ENCODE measurements around the gene GLB1L. TPM values are rescaled to one million over a fixed set of nuclear protein-coding genes. Genes with fewer than 3 reads are reported as not detected.

The GLB1L gene
- total RNA-seq, 1 donor from 2014 or later: 3.0 TPM

GRCh38 chr2:219213026-219213415 is 32.2 kb downstream of the GLB1L start:
- Mint-ChIP-seq H3K27me3 (ENCODE audit: low read depth) (no peaks in the 10 kb centered on the region), H3K27ac (ENCODE audit: unreplicated experiment) (no peak overlapping the region), H3K9me3 (ENCODE audit: low read depth) (no peaks in the 10 kb centered on the region), H3K36me3 (ENCODE audit: low read depth) (peaks cover 17% of the 10 kb centered on the region), H3K4me3 (ENCODE audit: unreplicated experiment) (no peak overlapping the region), H3K4me1 (ENCODE audit: low read depth) (peaks cover 23% of the 10 kb centered on the region)
- TF ChIP-seq, protein P1, sequence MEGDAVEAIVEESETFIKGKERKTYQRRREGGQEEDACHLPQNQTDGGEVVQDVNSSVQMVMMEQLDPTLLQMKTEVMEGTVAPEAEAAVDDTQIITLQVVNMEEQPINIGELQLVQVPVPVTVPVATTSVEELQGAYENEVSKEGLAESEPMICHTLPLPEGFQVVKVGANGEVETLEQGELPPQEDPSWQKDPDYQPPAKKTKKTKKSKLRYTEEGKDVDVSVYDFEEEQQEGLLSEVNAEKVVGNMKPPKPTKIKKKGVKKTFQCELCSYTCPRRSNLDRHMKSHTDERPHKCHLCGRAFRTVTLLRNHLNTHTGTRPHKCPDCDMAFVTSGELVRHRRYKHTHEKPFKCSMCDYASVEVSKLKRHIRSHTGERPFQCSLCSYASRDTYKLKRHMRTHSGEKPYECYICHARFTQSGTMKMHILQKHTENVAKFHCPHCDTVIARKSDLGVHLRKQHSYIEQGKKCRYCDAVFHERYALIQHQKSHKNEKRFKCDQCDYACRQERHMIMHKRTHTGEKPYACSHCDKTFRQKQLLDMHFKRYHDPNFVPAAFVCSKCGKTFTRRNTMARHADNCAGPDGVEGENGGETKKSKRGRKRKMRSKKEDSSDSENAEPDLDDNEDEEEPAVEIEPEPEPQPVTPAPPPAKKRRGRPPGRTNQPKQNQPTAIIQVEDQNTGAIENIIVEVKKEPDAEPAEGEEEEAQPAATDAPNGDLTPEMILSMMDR (IDR thresholded peaks at IDR 0.05): no peak
- no peak for DNase-seq (ENCODE audit: low spot score)

- Mint-ChIP-seq H3K27me3 (ENCODE audit: low read depth) (no peaks in the 10 kb centered on the region), H3K9me3 (ENCODE audit: low read depth) (no peaks in the 10 kb centered on the region), H3K36me3 (ENCODE audit: low read depth) (peaks cover 17% of the 10 kb centered on the region), H3K4me1 (ENCODE audit: low read depth) (peaks cover 26% of the 10 kb centered on the region), H3K4me3 (ENCODE audit: unreplicated experiment) (no peak overlapping the region), H3K27ac (ENCODE audit: unreplicated experiment) (peak overlapping the region; percentile 49)
- TF ChIP-seq, protein P1 (IDR thresholded peaks at IDR 0.05): no peak
- DNase-seq (ENCODE audit: low spot score): no peak
These were observed 34.3 kb downstream of the GLB1L start for GRCh38 chr2:219210886-219211362.

DNA sequence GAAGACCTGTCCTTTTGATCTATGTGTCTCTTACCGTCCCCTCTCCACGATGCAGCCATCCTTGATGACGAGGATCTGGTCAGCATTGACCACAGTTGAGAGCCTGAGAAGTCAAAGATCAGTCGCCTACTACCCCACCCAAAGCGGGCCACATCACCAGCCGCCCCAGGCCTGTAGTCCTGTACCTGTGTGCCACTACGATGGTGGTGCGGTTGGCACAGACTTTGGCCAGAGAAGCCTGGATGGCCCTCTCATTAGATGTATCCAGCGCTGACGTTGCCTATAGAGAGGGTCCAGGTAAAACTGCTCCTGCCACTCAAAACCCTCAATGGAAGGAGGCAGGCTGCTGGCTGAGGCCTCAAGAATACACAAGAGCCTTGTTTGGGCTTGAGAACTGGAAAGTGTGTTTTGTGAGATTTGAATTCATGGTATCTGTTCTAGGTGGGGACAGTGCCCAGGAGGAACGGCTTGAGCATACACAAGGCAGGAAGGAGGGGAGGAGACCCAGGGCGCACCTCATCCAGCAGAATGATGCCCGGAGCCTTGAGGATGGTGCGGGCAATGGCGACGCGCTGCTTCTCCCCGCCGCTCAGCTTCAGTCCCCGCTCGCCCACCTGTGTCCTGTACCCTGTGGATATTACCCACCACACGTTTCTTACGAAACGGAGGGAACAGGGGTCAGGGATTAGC is 34.9 kb downstream of the GLB1L start:
- TF ChIP-seq, protein P1 (IDR thresholded peaks at IDR 0.05): no peak
- Mint-ChIP-seq H3K9me3 (ENCODE audit: low read depth) (no peaks in the 10 kb centered on the region), H3K4me3 (ENCODE audit: unreplicated experiment) (no peak overlapping the region), H3K27ac (ENCODE audit: unreplicated experiment) (peak overlapping the region; percentile 8), H3K27me3 (ENCODE audit: low read depth) (no peaks in the 10 kb centered on the region), H3K36me3 (ENCODE audit: low read depth) (peaks cover 17% of the 10 kb centered on the region), H3K4me1 (ENCODE audit: low read depth) (peaks cover 26% of the 10 kb centered on the region)
- no peak for DNase-seq (ENCODE audit: low spot score)

GRCh38 chr2:219209236-219210195 is 35.7 kb downstream of the GLB1L start:
- peak overlapping the region; percentile 22 for H3K27ac Mint-ChIP-seq (ENCODE audit: unreplicated experiment)
- H3K36me3 Mint-ChIP-seq (ENCODE audit: low read depth): peaks cover 14% of the 10 kb centered on the region
- DNase-seq (ENCODE audit: low spot score): no peak
- no peaks in the 10 kb centered on the region for H3K27me3 Mint-ChIP-seq (ENCODE audit: low read depth)
- TF ChIP-seq, protein P1 (IDR thresholded peaks at IDR 0.05): no peak
- peaks cover under 1% of the 10 kb centered on the region for H3K9me3 Mint-ChIP-seq (ENCODE audit: low read depth)
- H3K4me1 Mint-ChIP-seq (ENCODE audit: low read depth): peaks cover 26% of the 10 kb centered on the region
- no peak overlapping the region for H3K4me3 Mint-ChIP-seq (ENCODE audit: unreplicated experiment)

Measured in chondrocyte (in vitro differentiated cells).